SK-N-MC (cell line): ENCODE measurements around the gene ITPKB.

Experiments
- DNase-seq: peaks from one replicate; pipeline ENCODE4 v3.0.0-alpha.2; 2011; ENCODE audit warnings: low read depth, low spot score
- H3K27ac ChIP-seq: fragments of 200-600 bp; sonication (generic); 2 replicates; pipeline ENCODE4 v1.5.1; 2016; ENCODE audit warnings: mixed run types
- H3K36me3 ChIP-seq: fragments of 200-600 bp; sonication (generic); 2 replicates; pipeline ENCODE4 v1.6.1; 2017; ENCODE audit warnings: antibody characterized with exemption, low read length, mixed read lengths; ENCODE audit not compliant: insufficient read depth
- H3K4me3 ChIP-seq: fragments of 200-600 bp; sonication (generic); 2 replicates; pipeline ENCODE4 v1.5.1; 2016
- H3K9ac ChIP-seq: fragments of 200-600 bp; sonication (generic); 2 replicates; pipeline ENCODE4 v1.8.0; 2017; ENCODE audit warnings: mixed run types, mixed read lengths; ENCODE audit not compliant: insufficient read length
- H3K9me3 ChIP-seq: fragments of 200-600 bp; sonication (generic); 2 replicates; pipeline ENCODE4 v1.6.1; 2017; ENCODE audit warnings: low read depth, mild to moderate bottlenecking, antibody characterized with exemption, low read length, moderate library complexity, mixed read lengths
- EZH2 ChIP-seq: fragments of 200-600 bp; sonication (generic); IDR thresholded peaks from one replicate; pipeline ENCODE4 v1.6.1; 2017; ENCODE audit warnings: antibody characterized with exemption
- FOXP2 ChIP-seq: optimal IDR thresholded peaks from 2 replicates; pipeline ENCODE3; 2011; ENCODE audit warnings: mild to moderate bottlenecking, moderate library complexity; ENCODE audit not compliant: insufficient read depth; ENCODE audit errors: extremely low read length, control extremely low read depth
- POLR2AphosphoS5 ChIP-seq: IDR thresholded peaks from 2 replicates; pipeline ENCODE4 v1.6.1; 2012; ENCODE audit warnings: mild to moderate bottlenecking, low read depth, low read length, borderline replicate concordance

ITPKB gene

GRCh38 chr1:226671277-226671676, 67.8 kb downstream of the ITPKB start:
- TF ChIP-seq POLR2AphosphoS5 (no peak), EZH2 (no peak), FOXP2 (no peak)
- no peak for DNase-seq
- H3K9ac ChIP-seq: no peak overlapping the region
- H3K9me3 ChIP-seq: no peaks in the 10 kb centered on the region
- no peak overlapping the region for H3K27ac ChIP-seq
- no peaks in the 10 kb centered on the region for H3K36me3 ChIP-seq
- H3K4me3 ChIP-seq: no peak overlapping the region

DNA sequence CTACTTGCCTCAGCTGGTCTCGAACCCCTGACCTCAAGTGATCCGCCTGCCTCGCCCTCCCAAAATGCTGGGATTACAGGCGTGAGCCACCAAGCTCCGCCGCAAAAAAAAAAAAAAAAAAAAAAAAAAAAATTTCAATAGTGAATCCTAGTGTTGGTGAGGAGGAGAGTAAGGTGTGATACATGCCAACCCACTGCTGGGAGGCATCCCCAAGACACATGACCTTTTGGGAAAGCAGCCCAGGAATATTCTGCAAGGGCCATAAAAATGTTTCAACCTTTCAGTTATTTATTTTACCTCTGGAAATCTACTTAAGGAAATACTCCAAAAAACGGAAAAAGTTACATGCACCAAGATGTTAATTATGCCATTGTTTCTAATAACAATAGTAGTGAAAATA, 69.0 kb downstream of the ITPKB start:
- Histone ChIP-seq H3K4me3 (no peak overlapping the region), H3K9ac (no peak overlapping the region), H3K27ac (no peak overlapping the region), H3K36me3 (no peaks in the 10 kb centered on the region), H3K9me3 (no peaks in the 10 kb centered on the region)
- DNase-seq: no peak
- TF ChIP-seq POLR2AphosphoS5 (no peak), EZH2 (no peak), FOXP2 (no peak)

DNA sequence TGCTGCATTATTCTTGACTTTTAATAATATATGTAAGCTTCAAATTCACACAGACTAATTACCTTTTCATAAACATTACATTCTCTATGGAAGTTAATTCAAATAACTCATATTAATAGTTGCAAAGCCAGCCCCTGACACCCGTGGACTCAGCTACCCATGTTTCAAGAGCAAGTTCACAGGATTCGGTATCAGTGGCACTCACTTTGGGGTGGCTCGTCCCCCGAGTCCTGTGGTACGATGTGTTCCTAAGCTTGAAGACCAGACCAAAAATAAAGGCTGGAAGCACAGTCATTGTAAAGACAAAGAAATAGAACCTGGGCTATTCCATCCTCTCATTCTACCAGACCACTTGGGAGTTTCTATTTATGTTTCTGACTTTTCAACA, 70.9 kb downstream of the ITPKB start:
- DNase-seq: no peak
- TF ChIP-seq POLR2AphosphoS5 (no peak), EZH2 (no peak), FOXP2 (no peak)
- no peak overlapping the region for H3K27ac ChIP-seq
- no peak overlapping the region for H3K9ac ChIP-seq
- H3K9me3 ChIP-seq: no peaks in the 10 kb centered on the region
- H3K4me3 ChIP-seq: no peak overlapping the region
- no peaks in the 10 kb centered on the region for H3K36me3 ChIP-seq

- DNase-seq: no peak
- TF ChIP-seq POLR2AphosphoS5: no peak
- no peak for TF ChIP-seq EZH2
- TF ChIP-seq FOXP2: no peak
- no peak overlapping the region for H3K4me3 ChIP-seq
- no peaks in the 10 kb centered on the region for H3K36me3 ChIP-seq
- H3K9me3 ChIP-seq: no peaks in the 10 kb centered on the region
- no peak overlapping the region for H3K27ac ChIP-seq
- H3K9ac ChIP-seq: no peak overlapping the region
Measured at GRCh38 chr1:226666692-226667091, 72.4 kb downstream of the ITPKB start.

GRCh38 chr1:226666164-226666506, 72.9 kb downstream of the ITPKB start:
- no peak overlapping the region for H3K9ac ChIP-seq
- DNase-seq: no peak
- H3K4me3 ChIP-seq: no peak overlapping the region
- no peaks in the 10 kb centered on the region for H3K9me3 ChIP-seq
- no peak overlapping the region for H3K27ac ChIP-seq
- no peaks in the 10 kb centered on the region for H3K36me3 ChIP-seq
- TF ChIP-seq FOXP2: no peak
- no peak for TF ChIP-seq POLR2AphosphoS5

- TF ChIP-seq EZH2 (no peak), FOXP2 (no peak), POLR2AphosphoS5 (no peak)
- Histone ChIP-seq H3K36me3 (no peaks in the 10 kb centered on the region), H3K9ac (no peak overlapping the region), H3K27ac (no peak overlapping the region), H3K4me3 (no peak overlapping the region), H3K9me3 (no peaks in the 10 kb centered on the region)
- no peak for DNase-seq
Measured at GRCh38 chr1:226665505-226666163, 73.4 kb downstream of the ITPKB start.

GRCh38 chr1:226664413-226665101, 74.5 kb downstream of the ITPKB start:
- TF ChIP-seq FOXP2 (no peak), EZH2 (no peak), POLR2AphosphoS5 (no peak)
- Histone ChIP-seq H3K4me3 (no peak overlapping the region), H3K36me3 (no peaks in the 10 kb centered on the region), H3K9me3 (no peaks in the 10 kb centered on the region), H3K9ac (no peak overlapping the region), H3K27ac (no peak overlapping the region)
- DNase-seq: no peak

DNA sequence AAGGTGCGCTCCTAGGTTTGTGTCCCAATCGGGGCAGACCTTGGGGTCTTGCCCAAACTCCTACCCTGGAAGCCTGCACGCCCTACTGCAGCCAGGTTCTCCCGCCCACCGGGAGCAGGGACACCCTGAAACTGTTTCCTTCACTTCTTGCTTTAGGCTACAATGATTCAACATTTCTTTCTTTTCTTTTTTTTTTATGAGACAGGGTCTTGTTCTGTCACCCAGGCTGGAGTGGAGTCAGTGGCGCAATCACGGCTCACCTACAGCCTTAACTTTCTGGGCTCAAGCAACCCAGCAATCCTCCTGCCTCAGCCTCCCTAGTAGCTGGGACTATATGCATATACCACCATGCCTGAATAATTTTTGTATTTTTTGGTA, 75.8 kb downstream of the ITPKB start:
- no peak for DNase-seq
- Histone ChIP-seq H3K4me3 (no peak overlapping the region), H3K9me3 (no peaks in the 10 kb centered on the region), H3K9ac (no peak overlapping the region), H3K36me3 (no peaks in the 10 kb centered on the region), H3K27ac (no peak overlapping the region)
- no peak for TF ChIP-seq FOXP2
- no peak for TF ChIP-seq EZH2
- no peak for TF ChIP-seq POLR2AphosphoS5

DNA sequence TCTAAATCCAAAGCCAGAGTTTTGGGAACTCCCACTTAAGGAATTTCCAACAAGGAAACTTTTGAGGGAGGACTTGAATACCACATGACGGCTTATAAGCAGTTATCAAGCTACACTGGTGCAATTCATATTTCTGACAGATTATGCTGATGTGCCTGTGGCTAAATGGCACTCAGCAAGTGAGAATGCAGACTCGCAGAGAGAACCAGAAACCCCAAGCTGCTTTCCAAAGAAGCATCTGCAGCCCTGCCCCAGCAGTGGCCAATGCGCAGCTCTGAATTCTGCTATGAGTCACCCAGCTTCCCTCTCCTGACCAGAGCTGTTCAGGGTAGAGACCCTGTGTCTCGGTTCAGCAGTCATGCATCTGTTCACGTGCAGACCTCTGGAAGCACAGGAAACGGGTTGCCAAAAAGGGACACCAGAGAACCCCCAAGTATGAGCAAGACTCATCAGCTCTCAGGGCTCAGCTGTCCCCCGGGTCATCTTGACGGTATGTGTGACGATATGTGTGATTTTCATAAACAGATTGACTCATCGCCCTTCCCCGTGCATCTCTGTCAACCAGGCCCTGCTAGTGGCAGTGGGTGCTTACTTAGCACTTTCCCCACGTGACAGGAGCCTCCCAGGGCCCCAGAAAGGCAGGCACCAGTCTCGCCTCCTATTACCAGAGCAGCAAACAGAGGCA, 76.3 kb downstream of the ITPKB start:
- Histone ChIP-seq H3K36me3 (no peaks in the 10 kb centered on the region), H3K27ac (no peak overlapping the region), H3K9ac (no peak overlapping the region), H3K9me3 (no peaks in the 10 kb centered on the region), H3K4me3 (peak overlapping the region; percentile 12; the same call in 1 of the 2 replicates)
- DNase-seq: no peak
- TF ChIP-seq FOXP2 (no peak), POLR2AphosphoS5 (no peak), EZH2 (no peak)
